Urothelium cell line (cell line): ENCODE measurements around the gene MME.
"Not testable (repeated sequence)": the region's sequence is repeated elsewhere in the genome, so short reads cannot be mapped to it uniquely, and the experiment has no call there.

ENCODE experiments used
- DNase-seq: peaks from one replicate; pipeline ENCODE4 v3.0.0; 2011; ENCODE audit warnings: low spot score, mixed read lengths
- FAIRE-seq: peaks from 2 replicates; lab custom pipeline; 2011; peaks lifted over from hg19 to GRCh38; lab: Jason Lieb, UNC

MME gene

GRCh38 chr3:155189478-155189877 lies 109.4 kb downstream of the MME start:
- DNase-seq: no peak
- no peak for FAIRE-seq

DNA sequence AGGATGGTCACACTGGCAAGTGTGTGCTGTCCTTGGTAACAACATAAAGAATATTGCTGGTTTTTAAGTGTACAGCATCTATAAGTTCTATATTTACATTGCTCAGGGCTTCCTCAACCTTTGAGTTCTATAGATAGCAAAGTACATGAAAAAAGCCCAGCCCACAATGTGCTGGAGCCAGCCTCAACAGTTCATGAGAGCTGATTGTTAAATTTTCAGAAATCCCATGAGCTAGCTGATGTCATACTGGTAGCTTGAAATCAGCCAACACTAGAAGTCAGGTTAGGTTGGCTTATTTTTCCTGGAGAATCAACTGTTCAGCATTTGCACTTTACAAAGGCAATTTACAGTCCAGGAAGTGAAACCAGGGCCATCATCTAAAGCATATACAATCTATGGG lies 110.6 kb downstream of the MME start:
- no peak for FAIRE-seq
- no peak for DNase-seq

DNA sequence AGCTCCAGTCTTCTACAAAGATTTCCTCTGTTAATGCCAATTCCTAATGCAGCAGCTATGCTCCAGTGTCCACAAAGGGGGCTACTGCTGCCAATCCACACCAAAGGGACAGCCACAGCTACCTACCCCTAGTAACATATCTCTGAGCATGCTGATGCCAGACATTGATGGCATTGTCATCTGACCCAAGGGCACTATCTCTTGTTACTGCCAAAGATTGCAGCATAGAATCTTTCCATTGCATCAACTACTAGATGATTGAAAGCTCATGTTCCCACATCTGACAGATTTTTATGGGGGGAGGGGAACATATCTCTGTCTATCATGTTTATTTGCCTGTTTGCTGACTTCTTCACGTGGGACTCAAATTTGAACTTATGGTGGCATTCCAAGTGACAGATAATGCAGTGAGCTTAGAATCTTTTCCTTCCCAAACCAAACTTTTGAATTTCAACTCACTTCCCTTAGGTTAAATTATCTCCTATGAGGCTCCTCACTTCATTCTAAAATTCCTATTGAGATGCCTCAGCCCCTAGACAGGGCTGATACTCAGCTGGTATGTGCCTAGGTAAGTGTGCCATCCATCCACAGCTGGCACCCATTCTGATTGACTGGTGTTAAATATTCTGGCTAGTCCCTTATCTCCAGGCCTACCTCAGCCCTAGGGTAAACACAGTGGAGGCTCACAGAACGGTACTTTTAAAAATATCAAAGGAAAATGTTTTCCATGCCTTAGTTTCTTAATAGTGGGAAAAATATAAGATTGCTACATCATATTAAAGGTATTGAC lies 113.0 kb downstream of the MME start:
- FAIRE-seq: no peak

GRCh38 chr3:155193868-155194267 lies 113.7 kb downstream of the MME start:
- FAIRE-seq: no peak
- no peak for DNase-seq

More for the DNA sequence above, 113.0 kb downstream of the MME start:
- no peak for DNase-seq

DNA sequence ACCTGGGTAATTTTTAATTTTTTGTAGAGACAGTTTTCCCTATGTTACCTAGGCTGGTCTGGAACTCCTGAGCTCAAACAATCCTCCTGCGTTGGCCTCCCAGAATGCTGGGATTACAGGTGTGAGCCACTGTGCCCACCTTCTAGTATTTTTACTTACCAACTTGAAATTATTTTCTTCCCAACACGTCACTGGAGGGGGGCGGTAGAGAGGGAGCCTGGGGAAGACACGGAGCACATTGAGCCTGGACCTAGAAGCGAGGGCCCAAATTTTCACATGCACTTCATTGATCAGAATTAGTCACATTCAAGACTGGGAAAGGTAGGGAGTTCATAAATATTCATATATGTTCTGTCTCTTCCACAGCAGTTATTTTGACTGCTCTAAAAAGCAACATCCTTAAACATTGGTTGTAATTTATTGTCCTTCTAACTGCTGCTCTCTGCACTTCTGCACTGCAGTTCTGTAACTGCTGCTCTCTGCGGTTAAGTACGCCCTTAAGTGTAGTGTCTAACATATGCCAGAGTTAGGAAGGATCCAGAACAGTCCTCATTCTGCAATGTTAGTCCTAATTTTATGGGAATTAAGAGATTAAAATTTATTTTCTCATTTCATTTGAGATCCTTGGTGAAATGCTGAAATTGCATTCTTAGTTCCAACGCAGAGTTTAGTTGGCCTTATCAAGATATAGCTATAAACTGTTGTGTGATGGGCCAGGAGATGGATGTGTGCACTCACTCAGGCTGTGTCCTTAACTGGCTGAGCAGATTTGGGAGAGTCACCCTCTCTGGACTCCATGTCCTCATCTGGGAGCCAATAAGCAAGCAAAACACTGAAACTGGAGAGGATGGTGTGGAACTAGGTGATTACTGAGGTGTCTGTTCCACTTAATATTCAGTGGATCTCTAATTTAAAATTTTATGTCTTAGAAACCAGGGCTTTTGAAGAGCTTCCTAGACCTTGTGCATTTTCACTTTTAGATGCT lies 115.1 kb downstream of the MME start:
- FAIRE-seq (no peak), DNase-seq (no peak)

GRCh38 chr3:155196131-155197021 lies 116.3 kb downstream of the MME start:
- no peak for DNase-seq
- no peak for FAIRE-seq

DNA sequence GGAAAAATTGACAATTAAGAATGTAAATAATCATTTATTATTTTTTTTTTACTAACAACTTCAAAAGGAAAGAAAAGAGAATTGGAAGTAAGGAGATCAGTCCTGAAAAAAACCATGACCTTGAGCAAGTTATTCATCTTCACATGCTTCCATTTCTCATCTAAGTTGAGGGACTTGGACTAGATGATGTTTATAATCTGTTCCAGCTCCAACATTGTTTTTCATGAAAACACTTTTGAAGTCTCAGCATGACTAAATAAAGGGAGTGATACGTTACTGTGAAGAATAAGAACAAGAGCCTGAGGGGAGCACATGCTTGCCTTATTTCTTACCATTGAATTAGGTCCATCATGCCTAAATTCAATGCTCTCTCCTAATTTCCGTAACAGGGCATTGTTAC lies 117.7 kb downstream of the MME start:
- FAIRE-seq: no peak

GRCh38 chr3:155202626-155203025 lies 122.5 kb downstream of the MME start:
- DNase-seq (no peak), FAIRE-seq (no peak)

More for the DNA sequence above, 117.7 kb downstream of the MME start:
- no peak for DNase-seq

GRCh38 chr3:155204851-155205250 lies 124.7 kb downstream of the MME start:
- FAIRE-seq (no peak), DNase-seq (no peak)

GRCh38 chr3:155208183-155208800 lies 128.2 kb downstream of the MME start:
- no peak for FAIRE-seq
- DNase-seq: no peak

DNA sequence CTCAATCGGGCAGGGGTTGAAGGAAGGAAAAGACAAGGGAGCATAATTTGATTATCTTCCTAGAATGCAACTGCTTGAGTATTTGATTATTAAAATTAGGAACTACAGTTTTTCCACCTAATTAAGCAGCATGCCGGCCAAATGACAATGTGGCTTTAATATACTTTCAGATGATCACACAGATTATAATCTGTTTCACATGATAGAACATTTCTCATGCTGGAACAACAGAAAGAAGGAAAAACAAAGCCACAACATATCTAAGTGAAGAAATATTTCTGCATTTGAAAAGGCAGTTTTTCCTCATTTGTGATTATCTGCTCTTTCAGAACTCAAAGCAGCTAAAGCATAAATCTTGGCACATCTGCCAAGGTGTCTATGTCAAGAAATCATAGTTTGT lies 130.6 kb downstream of the MME start:
- DNase-seq: no peak
- no peak for FAIRE-seq

DNA sequence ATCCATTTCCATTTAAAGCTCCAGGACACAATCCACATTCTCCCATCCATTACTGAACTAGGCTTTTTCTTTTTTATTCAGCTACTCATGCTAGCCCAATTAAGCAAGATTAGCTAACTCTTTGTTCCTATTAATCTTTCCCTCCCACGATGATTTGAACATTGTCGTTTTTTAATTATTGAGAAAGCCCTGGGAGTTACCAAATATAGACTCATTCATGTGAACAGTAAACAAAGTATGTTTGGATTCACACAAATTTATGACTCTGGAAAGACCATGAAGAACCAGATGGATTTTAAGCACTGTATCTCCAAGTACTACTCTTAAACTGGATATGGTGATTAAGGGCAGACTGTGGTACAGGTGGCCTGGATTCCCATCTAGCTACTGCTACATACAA lies 131.1 kb downstream of the MME start:
- FAIRE-seq: no peak

GRCh38 chr3:155211940-155212339 lies 131.8 kb downstream of the MME start:
- FAIRE-seq (no peak), DNase-seq (no peak)

More for the DNA sequence above, 131.1 kb downstream of the MME start:
- no peak for DNase-seq

GRCh38 chr3:155216007-155216406 lies 135.9 kb downstream of the MME start:
- not testable (repeated sequence) for FAIRE-seq, DNase-seq

DNA sequence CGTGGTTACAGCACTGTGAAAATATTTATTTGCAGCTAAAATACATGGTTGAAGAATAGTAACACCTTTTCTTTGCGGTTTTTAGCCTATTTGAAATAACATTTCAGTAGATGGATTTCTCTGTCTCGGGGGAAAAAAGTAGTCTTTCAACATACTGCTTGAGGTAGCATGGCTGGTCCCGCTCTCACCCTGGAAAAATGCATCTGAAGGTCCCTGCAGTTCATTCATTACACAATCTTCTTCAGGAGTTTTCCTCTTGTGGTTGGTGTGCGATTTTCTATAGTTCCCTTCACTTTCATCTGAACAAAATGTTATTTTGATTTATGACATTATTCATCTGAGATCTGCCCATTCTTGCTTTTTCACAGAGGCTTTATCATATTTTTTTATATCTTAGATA lies 137.5 kb downstream of the MME start:
- DNase-seq: no peak
- FAIRE-seq: no peak

- DNase-seq (no peak), FAIRE-seq (no peak)
Observed at GRCh38 chr3:155218462-155218861, 138.3 kb downstream of the MME start.

- DNase-seq (no peak), FAIRE-seq (no peak)
Observed at GRCh38 chr3:155219106-155219505, 139.0 kb downstream of the MME start.

- no peak for DNase-seq
- FAIRE-seq: no peak
Observed at GRCh38 chr3:155225417-155225816, 145.3 kb downstream of the MME start.

DNA sequence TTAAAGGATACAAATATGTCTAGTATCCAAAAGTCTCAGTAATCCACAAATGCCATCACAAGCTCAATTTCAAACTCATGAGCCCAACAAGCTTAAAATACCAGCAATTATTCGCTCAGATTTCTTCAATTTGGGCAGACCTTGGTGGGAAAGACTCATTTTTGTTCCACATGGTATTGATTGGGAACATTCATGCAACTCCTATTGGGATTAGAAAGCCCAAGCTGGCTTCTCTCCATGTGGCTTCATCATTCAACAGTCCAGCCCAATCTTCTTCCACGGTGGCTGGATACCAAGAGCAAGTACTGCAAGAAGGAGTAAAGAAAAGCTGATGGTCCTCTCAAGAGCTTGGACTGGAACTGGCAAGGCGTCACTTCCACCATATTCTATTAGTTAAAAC lies 147.0 kb downstream of the MME start:
- DNase-seq (no peak), FAIRE-seq (no peak)

GRCh38 chr3:155228676-155229075 lies 148.6 kb downstream of the MME start:
- no peak for DNase-seq
- no peak for FAIRE-seq
